Activated CD4-positive, alpha-beta T cell treated with anti-CD3 and anti-CD28 coated beads, Interleukin-2, Interleukin-6, amounts not matched to agents 100 ng/mL and 50 ng/mL, durations not matched to agents 16 hours and 8 hours (primary cell): ENCODE data around the gene ZSCAN21.
"Not testable (repeated sequence)": the region's sequence is repeated elsewhere in the genome, so short reads cannot be mapped to it uniquely, and the experiment has no call there.

ENCODE experiments used
- DNase-seq: peaks from one replicate; pipeline ENCODE4 v3.0.0-alpha.2; 2020

Gene ZSCAN21

DNA sequence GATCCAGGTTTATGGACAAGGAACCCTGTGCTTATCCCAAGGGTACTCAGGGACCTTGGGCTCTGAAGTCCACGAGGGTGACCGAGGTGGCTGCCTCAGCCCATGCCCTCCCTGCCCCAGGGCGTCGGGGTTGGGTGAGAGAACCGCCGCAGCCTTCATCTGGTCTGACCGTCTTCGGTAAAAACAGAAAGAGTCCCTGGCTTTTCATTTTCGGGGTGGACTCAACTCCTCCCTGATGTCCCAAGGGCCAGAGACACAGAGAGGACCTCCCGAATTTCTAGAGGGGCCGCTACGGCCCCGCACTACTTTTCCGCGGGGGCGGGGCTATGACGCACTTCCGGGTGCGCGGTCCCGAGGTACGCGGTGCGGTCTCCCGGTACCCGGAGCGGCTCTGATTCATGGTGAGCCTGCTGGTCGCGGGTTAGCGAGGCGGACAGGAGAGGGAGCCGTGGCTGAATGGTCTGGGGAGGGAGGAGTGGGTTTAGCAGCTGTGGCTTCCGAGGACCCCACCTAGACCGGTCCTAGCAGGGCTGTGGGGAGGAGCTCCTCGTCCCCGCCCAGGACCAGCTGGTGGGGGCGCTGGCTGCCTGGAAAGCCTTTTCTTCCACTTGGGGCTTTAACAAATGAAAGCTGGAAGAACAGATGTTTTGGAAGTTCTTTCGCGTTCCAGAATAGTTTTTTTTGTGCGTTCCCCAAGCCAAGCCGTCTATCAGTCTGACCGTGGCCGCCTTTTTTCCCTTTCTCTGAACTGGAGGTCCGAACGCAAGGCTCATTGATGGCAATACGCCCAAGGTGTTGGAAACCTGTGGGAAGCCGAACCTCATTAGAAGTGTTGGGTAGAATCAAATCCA, at the start of gene ZSCAN21:
TSS of gene ZSCAN21 (plus strand) at position 334 of the 851 bp plus-strand sequence. CDS start 7,233 bp downstream, outside the sequence.
- DNase-seq: peak; percentile 86

DNA sequence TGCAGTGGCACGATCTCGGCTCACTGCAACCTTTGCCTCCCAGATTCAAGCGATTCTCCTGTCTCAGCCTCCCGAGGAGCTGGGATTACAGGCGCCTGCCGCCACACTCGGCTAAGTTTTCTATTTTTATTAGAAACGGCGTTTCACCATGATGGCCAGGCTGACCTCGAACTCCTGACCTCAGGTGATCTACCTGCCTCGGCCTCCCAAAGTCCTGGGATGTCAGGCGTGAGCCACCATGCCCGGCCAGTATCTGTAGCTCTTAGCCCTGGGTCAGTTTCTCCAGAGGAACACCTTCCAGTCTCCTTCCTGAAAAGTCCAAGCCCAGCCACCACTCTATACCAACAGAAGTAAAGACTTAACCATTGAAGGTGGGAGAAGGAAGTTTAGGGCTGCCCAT, 49.3 kb upstream of the ZSCAN21 start:
- no peak for DNase-seq

DNA sequence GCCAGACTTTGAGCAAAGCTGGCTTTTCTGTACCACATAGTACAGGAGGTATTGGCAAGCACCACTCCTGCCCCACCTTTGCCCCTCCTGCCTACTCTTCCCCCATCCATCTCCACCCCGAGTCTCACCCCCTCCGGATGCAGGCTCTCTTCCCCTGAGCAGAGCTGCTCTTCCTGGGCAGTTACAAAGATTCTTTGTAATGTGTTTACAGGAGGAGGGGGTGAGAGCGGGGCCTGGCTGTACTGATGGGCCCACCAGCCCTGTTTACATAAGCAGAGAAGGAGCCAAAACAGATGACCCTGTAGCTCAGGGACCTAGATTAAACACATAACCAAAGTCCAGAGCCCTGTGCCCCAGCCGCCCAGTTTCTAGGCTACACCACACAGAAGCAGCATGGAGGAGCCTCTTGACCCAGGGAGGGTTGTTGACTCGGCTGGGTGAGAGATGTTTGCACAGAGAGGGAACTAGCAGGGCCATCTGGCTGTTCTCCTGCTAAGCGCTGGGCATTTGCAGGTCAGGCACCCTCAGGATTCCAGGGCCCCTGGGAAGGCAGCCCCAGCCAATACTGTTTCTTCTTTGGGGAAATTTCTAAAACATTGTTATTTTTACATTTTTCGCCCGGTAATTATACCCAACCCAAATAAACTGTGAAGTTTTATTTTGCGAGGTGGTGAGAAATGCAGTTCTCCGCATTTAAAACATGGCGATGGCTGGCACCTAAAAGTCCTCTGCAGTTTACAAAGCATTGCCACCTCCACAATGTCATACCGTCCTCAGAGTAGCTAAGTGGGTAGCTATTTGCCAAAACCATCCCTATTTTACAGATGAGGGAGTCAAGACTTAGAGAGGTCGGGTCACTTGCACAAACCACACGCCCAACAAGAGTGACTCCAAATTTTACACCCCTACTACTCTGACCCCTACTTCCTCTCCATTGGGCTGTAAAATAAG, 45.6 kb upstream of the ZSCAN21 start:
- DNase-seq: no peak

DNA sequence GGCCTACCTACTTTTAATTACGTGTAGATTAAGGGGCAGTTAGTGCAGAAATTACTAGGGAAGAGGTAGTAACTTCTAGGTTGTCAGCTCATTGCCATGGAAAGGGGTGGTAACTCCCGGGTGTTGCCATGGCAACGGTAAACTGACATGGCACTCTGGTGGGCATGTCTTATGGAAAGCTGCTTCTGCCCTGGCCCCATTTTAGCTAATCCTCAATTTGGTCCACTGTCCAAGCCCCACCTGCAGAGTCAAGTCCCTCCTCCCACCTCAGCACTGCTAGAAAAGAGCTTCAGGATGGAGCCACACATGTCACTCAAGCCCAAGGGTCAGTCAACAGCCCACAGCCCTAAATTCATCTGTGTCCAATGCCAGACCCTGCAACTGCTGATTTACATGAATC, 41.7 kb upstream of the ZSCAN21 start:
- DNase-seq: no peak

DNA sequence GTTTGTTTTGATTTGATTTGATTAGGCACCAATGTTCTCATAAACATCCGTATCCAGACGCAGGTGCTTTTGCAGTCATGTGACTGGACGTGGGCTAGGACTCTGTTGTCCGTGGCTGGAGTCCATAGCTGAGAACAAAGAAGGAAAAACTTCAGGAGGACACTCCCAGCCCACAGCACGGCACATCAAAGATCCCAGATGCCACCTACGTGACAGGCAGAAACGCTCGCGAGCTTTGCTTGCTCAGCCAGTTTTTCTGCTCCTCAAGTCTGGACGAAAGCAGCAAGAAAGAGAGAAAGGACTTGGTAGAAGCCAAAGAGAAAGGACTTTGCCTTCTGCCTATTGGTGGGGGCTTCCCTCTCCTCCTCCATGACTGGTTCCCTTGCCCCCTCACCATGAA, 41.0 kb upstream of the ZSCAN21 start:
- DNase-seq: no peak

DNA sequence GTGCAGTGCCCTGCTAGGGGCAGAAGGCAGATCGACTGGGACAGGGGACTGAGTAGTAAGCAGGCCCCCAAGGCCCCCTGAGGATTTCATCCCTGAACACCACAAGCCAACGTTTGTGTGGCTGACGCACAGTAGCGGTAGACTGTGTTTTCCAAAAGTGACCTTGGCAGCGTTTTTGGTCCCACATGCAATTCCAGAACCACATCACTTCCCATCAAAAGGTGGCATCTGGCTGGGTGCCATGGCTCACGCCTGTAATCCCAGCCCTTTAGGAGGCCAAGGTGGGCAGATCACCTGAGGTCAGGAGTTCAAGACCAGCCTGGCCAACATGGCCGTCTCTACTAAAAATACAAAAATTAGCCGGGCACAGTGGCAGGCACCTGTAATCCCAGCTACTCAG, 39.6 kb upstream of the ZSCAN21 start:
- DNase-seq: not testable (repeated sequence)

DNA sequence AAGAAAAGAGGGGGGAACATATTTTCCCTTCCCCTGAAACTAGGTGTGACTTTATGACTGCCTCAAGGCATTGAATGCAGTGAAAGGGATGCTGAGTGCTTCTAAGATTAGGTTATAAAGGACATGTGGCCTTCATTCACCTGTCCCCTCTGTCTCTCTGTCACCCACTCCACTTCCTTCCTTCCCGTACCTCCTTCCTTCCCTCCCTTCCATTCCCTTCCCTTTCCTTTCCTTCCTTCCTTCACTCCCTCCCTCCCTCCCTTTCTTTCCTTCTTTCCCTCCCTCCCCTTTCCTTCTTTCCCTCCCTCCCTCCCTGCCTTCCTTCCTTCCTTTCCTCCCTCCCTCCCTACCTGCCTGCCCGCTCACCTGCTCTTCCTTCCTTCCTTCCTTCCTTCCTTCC, 38.7 kb upstream of the ZSCAN21 start:
- no peak for DNase-seq

DNA sequence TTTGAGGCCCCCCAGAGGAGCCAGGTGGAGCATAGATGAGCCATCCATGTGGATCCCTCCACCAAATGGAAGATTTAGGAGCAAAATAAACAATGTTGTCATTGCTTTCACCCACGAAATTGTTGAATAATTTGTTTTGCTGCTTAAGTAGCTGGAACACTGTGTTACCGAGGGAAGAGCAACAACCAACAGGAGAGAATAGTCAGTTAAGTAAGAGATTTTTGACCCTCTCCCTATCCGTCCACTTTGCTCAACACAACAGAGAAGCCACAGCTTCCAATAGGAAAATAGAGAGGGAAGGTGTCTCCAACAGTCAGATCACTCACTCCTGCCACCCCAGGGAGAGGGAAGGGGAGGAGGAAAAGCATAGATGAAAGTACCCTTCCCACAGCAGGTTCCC, 38.1 kb upstream of the ZSCAN21 start:
- no peak for DNase-seq

DNA sequence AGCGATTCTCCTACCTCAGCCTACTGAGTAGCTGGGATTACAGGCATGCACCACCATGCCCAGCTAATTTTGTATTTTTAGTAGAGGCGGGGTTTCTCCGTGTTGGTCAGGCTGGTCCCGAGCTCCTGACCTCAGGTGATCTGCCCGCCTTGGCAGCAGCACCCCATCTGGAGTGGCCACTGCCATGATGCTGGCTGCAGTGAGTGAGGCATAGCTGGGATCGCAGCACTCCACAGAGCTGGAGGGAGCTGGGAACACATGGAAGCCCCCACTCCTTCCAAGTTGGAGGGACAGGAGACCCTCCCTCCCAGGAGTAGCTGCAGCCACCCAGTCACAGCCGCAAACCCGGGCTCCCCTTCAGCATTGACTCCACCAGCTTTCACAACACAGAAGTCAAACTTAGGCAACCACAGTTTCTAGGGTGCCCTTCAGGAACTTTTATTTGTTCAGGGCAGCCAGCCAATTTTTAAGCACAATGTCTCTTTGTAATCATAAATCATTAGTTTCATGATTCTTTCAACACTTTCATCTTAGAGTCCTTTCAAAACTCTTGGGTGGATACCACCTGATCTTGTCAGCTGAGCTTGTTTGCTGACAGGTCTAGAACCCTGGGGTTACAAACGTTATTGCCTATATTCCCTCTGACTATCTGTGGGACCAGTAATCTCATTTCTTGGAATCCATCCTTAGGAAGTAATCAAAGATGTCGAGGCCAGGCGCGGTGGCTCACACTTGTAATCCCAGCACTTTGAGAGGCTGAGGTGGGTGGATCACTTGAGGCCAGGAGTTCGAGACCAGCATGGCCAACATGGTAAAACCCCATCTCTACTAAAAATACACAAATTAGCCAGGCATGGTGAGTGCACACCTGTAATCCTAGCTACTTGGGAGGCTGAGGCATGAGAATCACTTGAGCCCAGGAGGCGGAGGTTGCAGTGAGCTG, 36.9 kb upstream of the ZSCAN21 start:
- not testable (repeated sequence) for DNase-seq

DNA sequence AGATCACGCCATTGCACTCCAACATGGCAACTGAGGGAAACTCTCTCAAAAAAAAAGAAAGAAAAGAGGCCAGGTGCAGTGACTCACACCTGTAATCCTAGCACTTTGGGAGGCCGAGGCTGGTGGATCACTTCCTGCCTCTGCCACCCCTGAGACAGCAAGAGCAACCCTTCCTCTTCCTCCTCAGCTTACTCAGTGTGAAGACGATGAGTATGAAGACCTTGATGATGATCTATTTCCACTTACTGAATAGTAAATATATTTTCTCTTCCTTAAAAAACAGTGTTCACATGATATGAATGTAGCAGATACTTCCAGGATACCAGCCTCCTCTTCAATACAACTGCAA, 36.3 kb upstream of the ZSCAN21 start:
- DNase-seq: peak; percentile 42

DNA sequence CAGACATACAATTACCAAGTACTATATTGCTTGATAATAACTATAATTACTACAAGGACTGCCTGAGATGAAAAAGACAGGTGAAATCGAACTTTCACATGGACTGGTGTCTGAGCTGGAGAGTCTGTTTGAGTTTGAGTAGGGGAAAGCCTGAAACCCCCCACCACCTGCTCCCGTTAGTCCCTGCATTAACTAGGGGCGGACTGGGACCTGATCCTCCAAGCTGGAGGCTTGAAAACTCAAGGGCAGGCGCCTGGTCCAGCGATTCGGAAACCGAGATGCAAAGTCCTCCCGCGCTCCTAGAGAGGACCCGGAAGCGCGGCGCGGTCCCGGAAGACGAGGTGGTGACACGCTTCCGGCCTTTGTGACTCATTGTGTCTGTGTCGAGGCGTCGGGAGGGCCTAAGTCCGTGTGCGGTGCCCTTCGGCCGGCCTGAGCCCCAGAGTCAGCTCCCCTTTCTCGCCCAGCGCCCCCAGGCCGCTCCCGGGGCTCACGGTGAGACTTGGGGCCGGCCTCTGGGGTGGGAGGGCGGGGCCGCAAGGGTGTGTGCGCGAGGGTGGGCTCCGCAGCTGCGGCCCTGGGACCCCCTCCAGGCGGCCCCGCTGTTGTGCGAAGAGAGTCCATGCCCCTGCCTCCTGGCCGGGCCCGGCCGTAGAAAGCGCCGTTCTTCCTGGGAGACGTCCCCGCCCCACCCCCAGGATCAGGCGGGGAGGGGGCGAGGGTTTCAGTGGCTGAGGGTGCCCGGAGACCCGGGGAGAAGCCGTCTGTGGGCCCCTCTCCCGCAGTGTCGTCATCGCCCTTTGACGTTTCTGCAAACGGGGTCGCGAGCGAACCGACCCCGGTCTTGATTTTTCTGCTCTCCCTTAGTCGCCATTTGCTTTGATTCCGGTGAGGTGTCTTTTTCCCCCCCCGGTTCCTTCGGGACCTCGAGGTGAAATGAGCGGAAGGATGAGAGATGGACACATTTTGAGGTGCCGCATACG, 34.1 kb upstream of the ZSCAN21 start, which contains the start of gene ZKSCAN1:
TSS of gene ZKSCAN1 (plus strand) at position 365 of the 983 bp plus-strand sequence. CDS start 7,911 bp downstream, outside the sequence.
- peak; percentile 92 for DNase-seq

DNA sequence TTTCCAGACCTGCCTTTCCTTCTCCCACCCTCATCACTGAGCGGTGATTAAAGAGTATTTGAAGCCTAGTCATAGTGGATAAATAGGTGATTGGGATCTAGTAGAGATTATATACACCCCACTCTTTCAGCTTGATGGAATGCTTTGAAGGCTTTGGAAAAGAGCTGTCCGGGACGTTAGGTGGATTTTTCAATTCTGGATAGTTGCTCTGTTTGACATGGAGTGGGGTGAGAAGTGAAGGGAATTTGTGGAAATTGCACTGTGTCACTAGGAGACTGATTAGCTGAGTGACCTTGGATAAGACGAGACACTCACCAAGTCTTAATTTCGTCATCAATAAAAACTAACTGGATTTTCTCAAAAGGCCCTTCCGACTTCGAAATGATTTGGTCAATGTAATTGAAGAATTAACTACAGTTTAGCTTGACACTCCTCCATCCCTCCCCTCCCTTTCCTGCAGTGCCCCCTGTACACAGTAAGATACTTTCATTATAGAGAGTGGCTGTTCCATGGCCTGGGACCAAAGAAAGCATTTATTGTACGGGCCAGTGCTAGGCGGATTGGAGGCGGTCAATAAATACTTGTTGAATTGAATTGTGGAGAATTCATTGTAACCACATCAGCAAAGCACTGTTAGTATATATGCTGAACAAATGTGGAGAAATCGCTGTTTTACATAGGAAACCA, 33.2 kb upstream of the ZSCAN21 start:
- DNase-seq: no peak

DNA sequence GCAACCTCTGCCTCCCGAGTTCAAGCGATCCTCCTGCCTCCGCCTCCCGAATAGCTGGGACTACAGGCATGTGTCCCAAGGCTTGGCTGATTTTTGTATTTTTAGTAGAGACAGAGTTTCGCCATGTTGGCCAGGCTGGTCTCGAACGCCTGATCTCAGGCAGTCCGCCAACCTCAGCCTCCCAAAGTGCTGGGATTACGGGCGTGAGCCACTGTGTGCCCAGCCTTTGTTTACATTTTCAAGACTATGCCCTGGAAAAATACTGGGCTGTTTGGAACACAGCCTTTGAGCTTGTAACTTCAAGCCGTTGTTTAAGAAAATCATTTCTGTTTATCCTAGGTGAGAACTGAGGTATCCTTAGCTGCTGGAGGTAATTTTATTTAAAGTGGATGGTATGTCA, 32.3 kb upstream of the ZSCAN21 start:
- no peak for DNase-seq

DNA sequence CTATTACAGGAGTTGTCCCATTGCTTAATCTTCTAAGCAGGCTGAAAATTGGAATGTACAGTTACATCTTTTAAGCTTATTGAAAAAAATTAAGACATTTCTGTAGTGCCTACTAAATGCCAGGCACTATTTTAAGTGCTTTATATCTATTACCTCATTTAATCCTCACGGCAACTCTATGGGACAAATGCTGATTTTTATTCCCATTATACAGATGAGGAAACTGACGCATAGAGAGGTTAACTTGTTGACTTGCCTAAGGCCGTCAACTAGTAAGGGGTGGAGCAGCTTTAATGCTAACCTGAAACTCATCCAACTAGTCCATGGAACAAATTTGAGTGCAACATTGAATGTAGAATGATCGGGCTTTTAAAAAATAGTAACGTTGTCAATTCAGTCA, 31.7 kb upstream of the ZSCAN21 start:
- DNase-seq: no peak

DNA sequence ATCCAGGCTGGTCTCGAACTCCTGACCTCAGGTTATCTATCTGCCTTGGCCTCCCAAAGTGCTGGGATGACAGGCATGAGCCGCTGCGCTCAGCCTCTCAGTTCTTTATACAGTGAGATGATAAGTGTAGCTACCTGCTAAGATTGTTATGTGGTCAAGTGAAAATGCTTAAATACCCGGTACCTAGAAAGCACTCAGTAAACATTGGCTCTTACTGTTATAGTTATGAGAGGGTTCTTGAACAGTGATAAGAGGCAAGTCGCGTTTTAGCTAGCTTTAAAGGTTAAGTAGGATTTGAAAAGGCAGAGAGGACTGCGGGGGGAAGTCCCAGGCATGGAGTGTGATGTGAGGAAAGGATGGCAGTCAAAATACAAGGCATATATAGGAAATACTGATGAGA, 29.7 kb upstream of the ZSCAN21 start:
- DNase-seq: no peak

DNA sequence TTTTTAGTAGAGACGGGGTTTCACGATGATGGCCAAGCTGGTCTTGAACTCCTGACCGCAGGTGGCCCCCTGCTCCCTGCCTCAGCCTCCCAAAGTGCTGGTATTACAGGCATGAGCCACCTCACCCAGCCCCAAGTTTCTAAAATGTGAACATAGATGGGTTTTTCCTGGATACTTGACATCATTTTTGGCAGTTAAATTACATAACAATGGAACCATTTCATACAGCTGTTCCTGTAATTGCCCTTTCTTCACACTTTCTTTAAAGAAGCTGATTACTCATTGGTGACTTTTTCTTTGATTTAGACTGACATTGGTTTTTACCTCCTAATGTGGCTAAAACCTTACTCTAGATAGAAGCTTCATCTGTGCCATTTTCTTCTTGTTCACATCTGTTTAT, 28.3 kb upstream of the ZSCAN21 start:
- peak; percentile 28 for DNase-seq

DNA sequence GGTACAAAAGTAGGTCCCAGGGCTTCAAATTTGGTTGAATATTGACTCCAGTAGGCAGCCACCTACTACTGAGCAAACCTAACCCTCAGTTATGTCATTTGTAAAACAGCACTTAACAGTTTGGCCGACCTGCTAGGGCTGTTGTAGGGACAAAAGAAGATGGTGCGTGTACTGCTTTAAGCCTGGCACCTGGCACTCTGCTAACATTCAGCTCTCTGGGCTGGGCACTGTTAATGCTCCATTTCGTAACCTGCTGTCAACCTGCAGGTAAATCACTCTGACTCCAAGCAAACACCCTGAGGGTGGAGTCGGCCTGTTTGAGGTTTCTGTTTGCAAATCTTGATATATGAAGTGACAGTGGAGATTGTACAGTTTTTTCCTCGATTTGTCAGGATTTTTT, 27.0 kb upstream of the ZSCAN21 start:
- no peak for DNase-seq

DNA sequence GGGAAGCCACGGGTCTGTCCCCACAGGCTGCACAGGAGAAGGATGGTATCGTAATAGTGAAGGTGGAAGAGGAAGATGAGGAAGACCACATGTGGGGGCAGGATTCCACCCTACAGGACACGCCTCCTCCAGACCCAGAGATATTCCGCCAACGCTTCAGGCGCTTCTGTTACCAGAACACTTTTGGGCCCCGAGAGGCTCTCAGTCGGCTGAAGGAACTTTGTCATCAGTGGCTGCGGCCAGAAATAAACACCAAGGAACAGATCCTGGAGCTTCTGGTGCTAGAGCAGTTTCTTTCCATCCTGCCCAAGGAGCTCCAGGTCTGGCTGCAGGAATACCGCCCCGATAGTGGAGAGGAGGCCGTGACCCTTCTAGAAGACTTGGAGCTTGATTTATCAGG, 26.0 kb upstream of the ZSCAN21 start:
- DNase-seq: no peak

DNA sequence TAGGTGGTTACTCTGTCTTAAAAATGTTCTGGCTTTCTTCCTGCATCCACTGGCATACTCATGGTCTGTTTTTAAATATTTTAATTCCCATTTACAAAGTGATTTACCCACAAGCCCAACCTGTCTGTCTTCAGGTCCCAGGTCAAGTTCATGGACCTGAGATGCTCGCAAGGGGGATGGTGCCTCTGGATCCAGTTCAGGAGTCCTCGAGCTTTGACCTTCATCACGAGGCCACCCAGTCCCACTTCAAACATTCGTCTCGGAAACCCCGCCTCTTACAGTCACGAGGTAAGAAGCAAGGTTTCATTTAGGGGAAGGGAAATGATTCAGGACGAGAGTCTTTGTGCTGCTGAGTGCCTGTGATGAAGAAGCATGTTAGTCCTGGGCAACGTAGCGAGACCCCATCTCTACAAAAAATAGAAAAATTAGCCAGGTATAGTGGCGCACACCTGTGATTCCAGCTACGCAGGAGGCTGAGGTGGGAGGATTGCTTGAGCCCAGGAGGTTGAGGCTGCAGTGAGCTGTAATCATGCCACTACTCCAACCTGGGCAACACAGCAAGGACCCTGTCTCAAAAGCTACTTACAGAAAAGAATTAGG, 25.5 kb upstream of the ZSCAN21 start:
- peak; percentile 44 for DNase-seq

DNA sequence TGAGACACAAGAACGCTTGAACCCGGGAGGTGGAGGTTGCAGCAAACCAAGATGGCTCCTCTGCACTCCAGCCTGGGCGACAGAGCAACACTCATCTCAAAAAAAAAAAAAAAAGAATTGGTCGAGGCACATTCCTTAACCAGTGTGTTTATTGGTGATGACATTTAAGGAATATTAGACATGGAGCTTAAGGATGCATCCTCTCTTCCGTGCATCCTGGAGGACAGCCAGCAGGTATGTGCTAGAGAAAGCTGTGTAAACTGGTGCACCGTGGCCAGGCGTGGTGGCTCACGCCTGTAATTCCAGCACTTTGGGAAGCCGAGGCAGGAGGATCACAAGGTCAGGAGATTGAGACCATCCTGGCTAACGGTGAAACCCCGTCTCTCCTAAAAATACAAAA, 22.4 kb upstream of the ZSCAN21 start:
- DNase-seq: no peak
